Mucosa of descending colon (tissue), 3 donors: ENCODE measurements around the gene RAB38. TPM values are rescaled to one million over a fixed set of nuclear protein-coding genes. Genes with fewer than 3 reads are reported as not detected.

Source experiments
- ATAC-seq: fragments of 200-7000 bp; cut with Tn5 transposase; one replicate; pipeline ENCODE4 v1.9.1; 2020; ENCODE audit warnings: mild to moderate bottlenecking, moderate library complexity
- DNase-seq, 3 donors: peaks; one replicate each; pipeline ENCODE4 v3.0.0-alpha.2; 2020
- H3K36me3 ChIP-seq: fragments of 200-600 bp; one replicate; pipeline ENCODE4 v1.8.0; 2021; ENCODE audit warnings: low read depth, mild to moderate bottlenecking
- H3K4me1 ChIP-seq: fragments of 200-600 bp; one replicate; pipeline ENCODE4 v1.8.0; 2021; ENCODE audit warnings: low read depth, mild to moderate bottlenecking
- H3K4me3 ChIP-seq: fragments of 200-600 bp; one replicate; pipeline ENCODE4 v1.8.0; 2021; ENCODE audit warnings: mild to moderate bottlenecking
- H3K9me3 ChIP-seq: fragments of 200-600 bp; one replicate; pipeline ENCODE4 v1.8.0; 2021; ENCODE audit warnings: mild to moderate bottlenecking
- CTCF ChIP-seq: fragments of 200-600 bp; IDR thresholded peaks from one replicate; pipeline ENCODE4 v1.8.0; 2022; ENCODE audit warnings: antibody characterized with exemption, mild to moderate bottlenecking
- intact Hi-C, 2 donors: fragments of 100-400 bp; cut with DNase I in 1 of 2; cut with micrococcal nuclease in 1 of 2; formaldehyde crosslinking; loops; one replicate each; pipeline versions ENCODE4 v1.11.0 to v1.11.1; 2022; cut with DNase I, micrococcal nuclease
- total RNA-seq, 3 donors: library from RNA; stranded (reverse); fragmentation: NEBNext Ultra II Directional in 2 of 3; extraction: Animal tissue kit (Norgen Biotek cat#: 25700) in 2 of 3; gene quantifications; one replicate each; pipeline versions ENCODE4 v1.2.1 to v1.2.4, GENCODE V29; 2021 to 2023
- donor health status: DM: no; HTN: no; CAD: no; lungs with moderate emphysema.
- donor health status: DM: no; HTN: no; CAD: no.
- donor health status: DM: no; HTN: yes; CAD: no.

Gene RAB38
- total RNA-seq, 3 donors from 2014 or later = 0.98 to 4.1 (median 1.1) TPM

- DNase-seq (no peak), ATAC-seq (no peak)
- no peak overlapping the region for H3K4me3 ChIP-seq
- intact Hi-C loops = no loop called here
- no peak for TF ChIP-seq CTCF
- H3K9me3 ChIP-seq = no peaks in the 10 kb centered on the region
- H3K4me1 ChIP-seq = no peaks in the 10 kb centered on the region
- H3K36me3 ChIP-seq = no peaks in the 10 kb centered on the region
Measured at GRCh38 chr11:88119561-88119960, 55.7 kb downstream of the RAB38 start.

- H3K9me3 ChIP-seq = no peaks in the 10 kb centered on the region
- H3K36me3 ChIP-seq = no peaks in the 10 kb centered on the region
- ATAC-seq (no peak), DNase-seq (no peak)
- H3K4me1 ChIP-seq = no peaks in the 10 kb centered on the region
- no peak for TF ChIP-seq CTCF
- intact Hi-C loops = no loop called here
- no peak overlapping the region for H3K4me3 ChIP-seq
Measured at GRCh38 chr11:88117281-88117858, 57.9 kb downstream of the RAB38 start.

GRCh38 chr11:88115828-88116755, 59.2 kb downstream of the RAB38 start:
- intact Hi-C loops = no loop called here
- no peaks in the 10 kb centered on the region for H3K4me1 ChIP-seq
- no peaks in the 10 kb centered on the region for H3K36me3 ChIP-seq
- ATAC-seq (no peak), DNase-seq (no peak)
- no peak overlapping the region for H3K4me3 ChIP-seq
- no peak for TF ChIP-seq CTCF
- H3K9me3 ChIP-seq = no peaks in the 10 kb centered on the region

GRCh38 chr11:88114486-88115045, 60.7 kb downstream of the RAB38 start:
- no peak overlapping the region for H3K4me3 ChIP-seq
- DNase-seq (no peak), ATAC-seq (no peak)
- no peaks in the 10 kb centered on the region for H3K4me1 ChIP-seq
- no peaks in the 10 kb centered on the region for H3K36me3 ChIP-seq
- no peaks in the 10 kb centered on the region for H3K9me3 ChIP-seq
- no peak for TF ChIP-seq CTCF
- intact Hi-C loops = no loop called here

GRCh38 chr11:88106666-88107065, 68.6 kb downstream of the RAB38 start:
- Histone ChIP-seq H3K4me3 (no peak overlapping the region), H3K9me3 (no peaks in the 10 kb centered on the region), H3K4me1 (peaks cover 6% of the 10 kb centered on the region), H3K36me3 (no peaks in the 10 kb centered on the region)
- ATAC-seq (no peak), DNase-seq (no peak)
- TF ChIP-seq CTCF = no peak
- intact Hi-C loops = no loop called here
